ENCODE measurements around the gene RAP2A.

The RAP2A gene

GRCh38 chr13:97448503-97449251 is 14.7 kb downstream of the RAP2A start:
- DNase-seq = no peak

GRCh38 chr13:97454699-97455098 is 20.7 kb downstream of the RAP2A start:
- DNase-seq = no peak

GRCh38 chr13:97456047-97456446 is 22.1 kb downstream of the RAP2A start:
- DNase-seq = no peak

GRCh38 chr13:97459215-97459777 is 25.3 kb downstream of the RAP2A start:
- DNase-seq = no peak

- no peak for DNase-seq
These were observed 26.2 kb downstream of the RAP2A start for GRCh38 chr13:97460004-97460775.

- DNase-seq = no peak
These were observed 26.9 kb downstream of the RAP2A start for GRCh38 chr13:97460853-97461252.

- no peak for DNase-seq
These were observed 30.6 kb downstream of the RAP2A start for GRCh38 chr13:97464561-97464960.

- no peak for DNase-seq
These were observed 32.8 kb downstream of the RAP2A start for GRCh38 chr13:97466722-97467121.

GRCh38 chr13:97468331-97468730 is 34.4 kb downstream of the RAP2A start:
- no peak for DNase-seq

- no peak for DNase-seq
These were observed 37.7 kb downstream of the RAP2A start for GRCh38 chr13:97471711-97472110.

GRCh38 chr13:97474349-97474980 is 40.5 kb downstream of the RAP2A start:
- DNase-seq = no peak

- DNase-seq = no peak
These were observed 41.0 kb downstream of the RAP2A start for GRCh38 chr13:97475011-97475410.

- DNase-seq = no peak
These were observed 43.9 kb downstream of the RAP2A start for GRCh38 chr13:97477844-97478243.

- no peak for DNase-seq
These were observed 44.3 kb downstream of the RAP2A start for GRCh38 chr13:97478247-97478646.

GRCh38 chr13:97483465-97483864 is 49.5 kb downstream of the RAP2A start:
- no peak for DNase-seq

GRCh38 chr13:97484301-97484700 is 50.3 kb downstream of the RAP2A start:
- no peak for DNase-seq

GRCh38 chr13:97485320-97485719 is 51.4 kb downstream of the RAP2A start:
- no peak for DNase-seq

GRCh38 chr13:97490702-97491307 is 56.8 kb downstream of the RAP2A start:
- no peak for DNase-seq

- DNase-seq = peak; percentile 43
These were observed 57.5 kb downstream of the RAP2A start for GRCh38 chr13:97491452-97491851.

GRCh38 chr13:97492257-97492656 is 58.3 kb downstream of the RAP2A start:
- DNase-seq = peak; percentile 53

GRCh38 chr13:97492684-97493371 is 58.9 kb downstream of the RAP2A start:
- DNase-seq = no peak

- DNase-seq = no peak
These were observed 59.5 kb downstream of the RAP2A start for GRCh38 chr13:97493456-97493855.

- no peak for DNase-seq
These were observed 61.7 kb downstream of the RAP2A start for GRCh38 chr13:97495678-97496077.
